Caco-2 (cell line): ENCODE results near the gene PLEKHA5. TPM values are rescaled to one million over a fixed set of nuclear protein-coding genes. Genes with fewer than 3 reads are reported as not detected.
A peak's percentile ranks its signal among the peaks of the same experiment; 100 is the strongest.

Experiments used
- BruUV-seq: library from RNA; stranded (reverse); fragments of 400-500 nt; replicated peaks from 2 replicates; lab custom pipeline; 2021; lab: Mats Ljungman, UMichigan
- CTCF ChIA-PET: fragments of 300-600 bp; sonication (Branson Sonifier 250); formaldehyde crosslinking; loops from one replicate; lab custom pipeline; 2022; ENCODE audit warnings: antibody characterized with exemption; lab: Charles Lee
- POLR2A ChIA-PET: fragments of 300-600 bp; sonication (Branson Sonifier 250); formaldehyde crosslinking; loops from one replicate; lab custom pipeline; 2022; ENCODE audit warnings: antibody characterized with exemption; lab: Charles Lee
- DNase-seq, 2 experiments: peaks; one replicate each; pipeline versions ENCODE4 v3.0.0 to v3.0.0-alpha.2; 2020 to 2022
- H3K27me3 ChIP-seq: replicated peaks from 2 replicates; pipeline ENCODE4 v1.6.0; 2011; ENCODE audit warnings: low read length; ENCODE audit not compliant: control insufficient read depth, insufficient read depth
- H3K36me3 ChIP-seq: 2 replicates; pipeline ENCODE4 v1.5.1; 2011; ENCODE audit warnings: low read length; ENCODE audit not compliant: control insufficient read depth, insufficient read depth
- H3K4me1 ChIP-seq: fragments of 250-450 bp; sonication (Bioruptor Pico); 2 replicates; pipeline ENCODE4 v1.5.1; 2020; ENCODE audit warnings: mild to moderate bottlenecking
- H3K4me3 ChIP-seq: 2 replicates; pipeline ENCODE4 v1.5.1; 2011; ENCODE audit warnings: low read depth, mild to moderate bottlenecking, control low read depth, low read length
- H3K9me3 ChIP-seq: fragments of 250-450 bp; sonication (Bioruptor Pico); 2 replicates; pipeline ENCODE4 v1.5.1; 2020; ENCODE audit warnings: mild to moderate bottlenecking, moderate library complexity
- H3K27ac Mint-ChIP-seq: one replicate; pipeline ENCODE4 v1.8.0; 2022; ENCODE audit warnings: mixed read lengths; ENCODE audit not compliant: unreplicated experiment
- H3K27me3 Mint-ChIP-seq: one replicate; pipeline ENCODE4 v1.8.0; 2022; ENCODE audit warnings: mixed read lengths; ENCODE audit not compliant: insufficient read depth, unreplicated experiment
- H3K36me3 Mint-ChIP-seq: one replicate; pipeline ENCODE4 v1.8.0; 2022; ENCODE audit warnings: mild to moderate bottlenecking, mixed read lengths; ENCODE audit not compliant: insufficient read depth, unreplicated experiment
- H3K4me1 Mint-ChIP-seq: one replicate; pipeline ENCODE4 v1.8.0; 2022; ENCODE audit warnings: low read depth, mixed read lengths; ENCODE audit not compliant: unreplicated experiment
- H3K4me3 Mint-ChIP-seq: one replicate; pipeline ENCODE4 v1.8.0; 2022; ENCODE audit warnings: mild to moderate bottlenecking, moderate library complexity, mixed read lengths; ENCODE audit not compliant: unreplicated experiment
- H3K9me3 Mint-ChIP-seq: one replicate; pipeline ENCODE4 v1.8.0; 2022; ENCODE audit warnings: mixed read lengths; ENCODE audit not compliant: unreplicated experiment
- intact Hi-C: fragments of 100-400 bp; cut with micrococcal nuclease; formaldehyde crosslinking; loops from one replicate; pipeline ENCODE4 v1.10.0; 2022; ENCODE audit not compliant: unreplicated experiment
- total RNA-seq: library from RNA; stranded (reverse); gene quantifications from 2 replicates; pipeline ENCODE4 v1.2.3, GENCODE V29; 2022
- TF ChIP-seq, protein P1 (sequence below), 2 experiments: fragments of 200-600 bp in 1 of 2; IDR thresholded peaks; 1 replicate in 1 of 2; 2 replicates in 1 of 2; pipeline versions ENCODE4 v1.5.1 to v1.8.0; 2011 to 2022; ENCODE audit warnings: antibody characterized with exemption in 1 of 2, control low read depth in 1 of 2, inconsistent platforms in 1 of 2, low read depth in 1 of 2, low read length in 1 of 2, mild to moderate bottlenecking in 1 of 2, moderate library complexity in 1 of 2; ENCODE audit not compliant: insufficient read depth in 1 of 2, severe bottlenecking in 1 of 2, unreplicated experiment in 1 of 2

Gene PLEKHA5
- total RNA-seq, 1 experiment from 2014 or later, result 69.1 TPM

DNA sequence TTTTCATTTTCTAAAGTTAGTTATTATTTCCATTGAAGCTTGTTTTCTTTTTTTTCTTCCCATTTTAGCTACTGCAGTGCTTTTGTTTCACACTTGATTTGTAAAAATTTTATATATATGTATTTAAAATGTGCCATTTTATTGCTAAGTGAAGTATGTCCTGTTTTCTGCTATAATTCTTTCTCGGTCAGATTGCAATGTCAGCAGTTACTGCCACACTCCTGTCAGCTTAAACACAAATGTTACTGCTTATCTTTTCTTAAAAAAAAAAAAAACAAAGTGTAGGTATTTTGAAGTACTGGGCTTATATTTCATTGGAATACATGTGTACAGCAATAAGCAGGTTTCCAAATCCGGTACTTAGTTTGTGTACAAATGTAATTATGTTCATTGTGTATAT, 246.4 kb downstream of the PLEKHA5 start:
- no peaks in the 10 kb centered on the region for H3K27me3 ChIP-seq
- ChIA-PET POLR2A (no interaction called here), CTCF (no interaction called here)
- no peaks in the 10 kb centered on the region for H3K4me1 Mint-ChIP-seq
- peaks cover 4% of the 10 kb centered on the region; the same call in 1 of the 2 replicates for H3K36me3 ChIP-seq
- H3K27ac Mint-ChIP-seq, result no peak overlapping the region
- H3K4me1 ChIP-seq, result no peaks in the 10 kb centered on the region
- no peak overlapping the region for H3K4me3 Mint-ChIP-seq
- TSS peak; percentile 55 for BruUV-seq
- no peak for DNase-seq
- no peaks in the 10 kb centered on the region for H3K9me3 ChIP-seq
- TF ChIP-seq, protein P1, sequence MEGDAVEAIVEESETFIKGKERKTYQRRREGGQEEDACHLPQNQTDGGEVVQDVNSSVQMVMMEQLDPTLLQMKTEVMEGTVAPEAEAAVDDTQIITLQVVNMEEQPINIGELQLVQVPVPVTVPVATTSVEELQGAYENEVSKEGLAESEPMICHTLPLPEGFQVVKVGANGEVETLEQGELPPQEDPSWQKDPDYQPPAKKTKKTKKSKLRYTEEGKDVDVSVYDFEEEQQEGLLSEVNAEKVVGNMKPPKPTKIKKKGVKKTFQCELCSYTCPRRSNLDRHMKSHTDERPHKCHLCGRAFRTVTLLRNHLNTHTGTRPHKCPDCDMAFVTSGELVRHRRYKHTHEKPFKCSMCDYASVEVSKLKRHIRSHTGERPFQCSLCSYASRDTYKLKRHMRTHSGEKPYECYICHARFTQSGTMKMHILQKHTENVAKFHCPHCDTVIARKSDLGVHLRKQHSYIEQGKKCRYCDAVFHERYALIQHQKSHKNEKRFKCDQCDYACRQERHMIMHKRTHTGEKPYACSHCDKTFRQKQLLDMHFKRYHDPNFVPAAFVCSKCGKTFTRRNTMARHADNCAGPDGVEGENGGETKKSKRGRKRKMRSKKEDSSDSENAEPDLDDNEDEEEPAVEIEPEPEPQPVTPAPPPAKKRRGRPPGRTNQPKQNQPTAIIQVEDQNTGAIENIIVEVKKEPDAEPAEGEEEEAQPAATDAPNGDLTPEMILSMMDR (IDR thresholded peaks at IDR 0.05; ENCODE audit: insufficient read depth in 1 of 2, low read depth in 1 of 2, low read length in 1 of 2, severe bottlenecking in 1 of 2, unreplicated experiment in 1 of 2), result no peak
- no peaks in the 10 kb centered on the region for H3K27me3 Mint-ChIP-seq
- H3K36me3 Mint-ChIP-seq, result peaks cover 79% of the 10 kb centered on the region
- no peak overlapping the region for H3K4me3 ChIP-seq
- intact Hi-C loops, result no loop called here
- H3K9me3 Mint-ChIP-seq, result no peaks in the 10 kb centered on the region

DNA sequence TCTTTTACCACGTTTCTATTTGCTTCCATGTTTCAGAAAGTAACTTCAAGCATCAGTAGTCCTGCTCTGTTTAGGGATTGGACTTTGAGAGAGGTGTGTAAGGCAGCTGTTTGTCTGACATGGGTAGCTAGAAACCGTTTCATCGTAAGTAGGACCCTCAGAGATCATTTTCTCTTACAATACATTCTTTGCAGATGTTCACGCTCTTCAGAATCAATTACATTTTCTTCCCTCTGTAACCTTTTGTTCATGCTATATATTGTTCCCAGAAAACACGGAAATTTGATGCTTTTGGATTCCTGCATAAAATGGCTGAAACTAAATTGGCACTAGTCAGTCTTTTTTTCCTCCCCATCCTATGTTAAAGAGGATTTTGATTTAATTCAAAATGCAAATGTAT, 247.2 kb downstream of the PLEKHA5 start:
- intact Hi-C loops, result no loop called here
- H3K9me3 ChIP-seq, result no peaks in the 10 kb centered on the region
- CTCF ChIA-PET, result no interaction called here
- Mint-ChIP-seq H3K36me3 (peaks cover 75% of the 10 kb centered on the region), H3K4me1 (no peaks in the 10 kb centered on the region), H3K27me3 (no peaks in the 10 kb centered on the region), H3K9me3 (no peaks in the 10 kb centered on the region), H3K27ac (no peak overlapping the region), H3K4me3 (no peak overlapping the region)
- POLR2A ChIA-PET, result no interaction called here
- TF ChIP-seq, protein P1 (IDR thresholded peaks at IDR 0.05; ENCODE audit: insufficient read depth in 1 of 2, low read depth in 1 of 2, low read length in 1 of 2, severe bottlenecking in 1 of 2, unreplicated experiment in 1 of 2), result no peak
- H3K4me3 ChIP-seq, result no peak overlapping the region
- H3K27me3 ChIP-seq, result no peaks in the 10 kb centered on the region
- peaks cover 4% of the 10 kb centered on the region; the same call in 1 of the 2 replicates for H3K36me3 ChIP-seq
- DNase-seq, result no peak
- BruUV-seq, result no TSS peak
- H3K4me1 ChIP-seq, result no peaks in the 10 kb centered on the region

DNA sequence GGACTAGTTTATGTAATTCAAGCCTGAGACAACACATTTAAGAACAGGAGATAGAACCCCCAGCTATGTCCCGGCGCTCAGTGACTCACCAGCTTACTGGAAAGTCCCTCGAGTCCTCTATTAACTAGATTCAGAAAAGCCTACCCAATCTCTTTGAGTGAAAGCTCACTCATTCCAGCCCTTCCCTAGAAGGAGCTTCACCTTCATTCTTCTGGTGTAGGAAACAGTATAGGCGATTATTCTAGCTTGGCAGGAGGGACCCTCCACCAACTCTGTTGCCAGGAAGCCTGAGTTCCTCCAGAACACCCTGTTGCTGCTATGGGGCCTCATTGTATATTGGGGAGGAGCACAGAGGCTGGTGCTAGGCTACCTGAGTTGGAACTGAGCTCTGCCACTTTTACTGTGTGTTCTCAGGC, 252.6 kb downstream of the PLEKHA5 start:
- DNase-seq, result peak in 1 of 2 experiments; percentile 34
- no TSS peak for BruUV-seq
- TF ChIP-seq, protein P1 (IDR thresholded peaks at IDR 0.05; ENCODE audit: insufficient read depth in 1 of 2, low read depth in 1 of 2, low read length in 1 of 2, severe bottlenecking in 1 of 2, unreplicated experiment in 1 of 2), result no peak
- CTCF ChIA-PET, result no interaction called here
- no peaks in the 10 kb centered on the region for H3K4me1 Mint-ChIP-seq
- H3K36me3 Mint-ChIP-seq, result peaks cover 36% of the 10 kb centered on the region
- POLR2A ChIA-PET, result no interaction called here
- Histone ChIP-seq H3K4me3 (no peak overlapping the region), H3K36me3 (peaks cover 4% of the 10 kb centered on the region; the same call in 1 of the 2 replicates), H3K27me3 (no peaks in the 10 kb centered on the region), H3K4me1 (no peaks in the 10 kb centered on the region; the same call in 1 of the 2 replicates), H3K9me3 (no peaks in the 10 kb centered on the region)
- H3K27ac Mint-ChIP-seq, result no peak overlapping the region
- intact Hi-C loops, result no loop called here
- H3K9me3 Mint-ChIP-seq, result no peaks in the 10 kb centered on the region
- no peaks in the 10 kb centered on the region for H3K27me3 Mint-ChIP-seq
- H3K4me3 Mint-ChIP-seq, result no peak overlapping the region
